H1 (cell line): ENCODE results near the gene LCOR. TPM values are rescaled to one million over a fixed set of nuclear protein-coding genes. Genes with fewer than 3 reads are reported as not detected.

Source experiments
- CHD2 ChIP-seq: IDR thresholded peaks from 2 replicates; pipeline ENCODE4 v1.6.1; 2012; ENCODE audit warnings: low read length, improper control_type of control experiment
- SAP30 ChIP-seq: fragments of 300-600 bp; sonication (generic); IDR thresholded peaks from 2 replicates; pipeline ENCODE4 v1.7.1; 2012; ENCODE audit warnings: low read length, moderate library complexity, mild to moderate bottlenecking, inconsistent platforms; ENCODE audit not compliant: insufficient read depth, insufficient replicate concordance
- polyA plus RNA-seq, 7 experiments: library from polyadenylated mRNA; depleted of rRNA in 3 of 7; stranded (reverse) in 5 of 7; unstranded in 2 of 7; fragments of >200 nt in 5 of 7; fragments of 200-250 nt in 2 of 7; gene quantifications; 1 replicate in 5 of 7; 2 replicates in 1 of 7; 4 replicates in 1 of 7; pipeline versions ENCODE4 v1.2.1 to v1.2.3, GENCODE V29; 2011 to 2013; ENCODE audit warnings: missing spikeins in 2 of 7, mixed read lengths in 2 of 7
- total RNA-seq: library from RNA; stranded (reverse); fragmentation: NEBNext Ultra II Directional; extraction: Animal tissue kit (Norgen Biotek cat#: 25700); gene quantifications from 2 replicates; pipeline ENCODE4 v1.2.1, GENCODE V29; 2021

The LCOR gene
- total and polyA plus RNA-seq, 2 of the 8 experiments (the other 6 are each of a cell fraction or from before 2014, with no cell fraction given) = 4.7 to 25.5 TPM

DNA sequence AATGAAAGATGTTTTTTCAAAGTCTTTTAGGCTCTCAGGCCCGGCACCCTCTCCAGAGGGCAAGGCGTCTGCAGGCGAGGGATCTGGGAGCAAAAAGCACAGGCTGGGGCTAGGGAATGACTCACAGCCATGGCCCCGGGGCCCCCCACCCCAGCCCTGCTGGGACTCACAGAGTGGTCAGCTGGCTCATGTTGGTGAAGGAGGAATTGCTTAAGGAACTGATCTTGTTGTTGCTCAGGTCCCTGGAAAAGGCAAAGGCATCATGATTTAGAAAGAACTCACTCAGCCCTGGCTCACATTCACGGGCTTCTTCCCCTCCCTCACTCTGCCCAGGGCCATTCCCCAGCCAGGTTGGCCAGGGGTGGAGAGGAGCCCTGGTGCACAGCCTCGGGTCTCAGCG is 202.2 kb downstream of the LCOR start (continued):
- TF ChIP-seq CHD2 = no peak
- no peak for TF ChIP-seq SAP30
